Testis (tissue), 3 donors: Measurements from ENCODE around the gene CNTN5. TPM values are rescaled to one million over a fixed set of nuclear protein-coding genes. Genes with fewer than 3 reads are reported as not detected.

Experiments
- DNase-seq: peaks from one replicate; pipeline ENCODE4 v3.0.0-alpha.2; 2019
- H3K27ac ChIP-seq, 2 donors: fragments of 200-600 bp; sonication (generic); one replicate each; pipeline ENCODE4 v1.5.1; 2019
- H3K27me3 ChIP-seq: fragments of 200-600 bp; sonication (generic); one replicate; pipeline ENCODE4 v1.5.1; 2019
- H3K36me3 ChIP-seq: fragments of 200-600 bp; sonication (generic); one replicate; pipeline ENCODE4 v1.5.1; 2017; ENCODE audit warnings: low read depth; ENCODE audit errors: missing control alignments
- H3K4me1 ChIP-seq: fragments of 200-600 bp; sonication (generic); one replicate; pipeline ENCODE4 v1.5.1; 2019
- H3K4me3 ChIP-seq, 2 donors: fragments of 200-600 bp; sonication (generic); one replicate each; pipeline ENCODE4 v1.5.1; 2017 to 2019
- H3K9me3 ChIP-seq: fragments of 200-600 bp; sonication (generic); one replicate; pipeline ENCODE4 v1.5.1; 2017
- CTCF ChIP-seq, 3 experiments: fragments of 450-650 bp in 2 of 3; fragments of 200-600 bp in 1 of 3; sonication (generic) in 1 of 3; IDR thresholded peaks; one replicate each; pipeline ENCODE4 v1.5.1; 2016 to 2019; ENCODE audit warnings: antibody characterized with exemption in 3 of 3, mild to moderate bottlenecking in 2 of 3, moderate library complexity in 1 of 3
- POLR2A ChIP-seq: fragments of 450-650 bp; IDR thresholded peaks from one replicate; pipeline ENCODE4 v1.6.1; 2017; ENCODE audit warnings: antibody characterized with exemption, mild to moderate bottlenecking, moderate library complexity
- WGBS, 2 donors: methylation state at CpG; one replicate each; pipeline ENCODE4 v1.1.5; 2018; 5-methylcytosine and 5-hydroxymethylcytosine counted together
- intact Hi-C: fragments of 100-400 bp; cut with DNase I; formaldehyde crosslinking; loops from one replicate; pipeline ENCODE4 v1.15.1; 2023; ENCODE audit warnings: low total_unique reads
- polyA plus RNA-seq: library from polyadenylated mRNA; stranded (reverse); fragments of 350-450 nt; fragmentation: Illumina TruSeq; extraction: RNeasy Lipid Tissue Mini Kit (QIAGEN cat#74804); gene quantifications from one replicate; pipeline ENCODE4 v1.2.3, GENCODE V29; 2014; ENCODE audit warnings: low read depth, low replicate concordance; ENCODE audit not compliant: insufficient read depth
- total RNA-seq, 2 donors: library from RNA; depleted of rRNA; stranded (reverse); fragments of >200 nt; gene quantifications; one replicate each; pipeline ENCODE4 v1.2.3, GENCODE V29; 2016

Gene CNTN5
- total and polyA plus RNA-seq, 3 donors from 2014 or later: 0.55 to 0.99 (median 0.78) TPM

GRCh38 chr11:100013011-100013410, 992.3 kb downstream of the CNTN5 start:
- Histone ChIP-seq H3K27me3 (no peaks in the 10 kb centered on the region), H3K4me1 (no peaks in the 10 kb centered on the region), H3K27ac (no peak overlapping the region), H3K9me3 (no peaks in the 10 kb centered on the region), H3K4me3 (no peak overlapping the region), H3K36me3 (no peaks in the 10 kb centered on the region)
- 84 to 85% methylated on average over 1 of the region's 1 CpG for WGBS, 2 donors
- TF ChIP-seq POLR2A (no peak), CTCF (IDR thresholded peaks at IDR 0.05) (no peak)
- intact Hi-C loops: no loop called here
- DNase-seq: no peak

- intact Hi-C loops: no loop called here
- H3K27ac ChIP-seq: no peak overlapping the region
- H3K4me1 ChIP-seq: no peaks in the 10 kb centered on the region
- no peaks in the 10 kb centered on the region for H3K36me3 ChIP-seq
- DNase-seq: no peak
- no peaks in the 10 kb centered on the region for H3K27me3 ChIP-seq
- no peak overlapping the region for H3K4me3 ChIP-seq
- WGBS, 2 donors: 82 to 96% methylated on average over 1 of the region's 1 CpG
- no peaks in the 10 kb centered on the region for H3K9me3 ChIP-seq
- no peak for TF ChIP-seq POLR2A
- TF ChIP-seq CTCF (IDR thresholded peaks at IDR 0.05): no peak
Observed at GRCh38 chr11:100031973-100032372, 1011.2 kb downstream of the CNTN5 start.

- TF ChIP-seq POLR2A (no peak), CTCF (IDR thresholded peaks at IDR 0.05) (no peak)
- 35 to 38% methylated on average over 9 of the region's 9 CpGs for WGBS, 2 donors
- Histone ChIP-seq H3K4me1 (no peaks in the 10 kb centered on the region), H3K9me3 (no peaks in the 10 kb centered on the region), H3K27me3 (no peaks in the 10 kb centered on the region), H3K4me3 (no peak overlapping the region), H3K27ac (no peak overlapping the region), H3K36me3 (no peaks in the 10 kb centered on the region)
- intact Hi-C loops: no loop called here
- no peak for DNase-seq
Observed at GRCh38 chr11:100061006-100061405, 1040.3 kb downstream of the CNTN5 start.

GRCh38 chr11:100066399-100066798, 1045.7 kb downstream of the CNTN5 start:
- intact Hi-C loops: no loop called here
- Histone ChIP-seq H3K4me3 (no peak overlapping the region), H3K36me3 (no peaks in the 10 kb centered on the region), H3K27ac (no peak overlapping the region), H3K27me3 (no peaks in the 10 kb centered on the region), H3K4me1 (no peaks in the 10 kb centered on the region), H3K9me3 (no peaks in the 10 kb centered on the region)
- TF ChIP-seq POLR2A (no peak), CTCF (IDR thresholded peaks at IDR 0.05) (no peak)
- WGBS, 2 donors: 56% methylated on average over 2 of the region's 2 CpGs
- peak; percentile 20 for DNase-seq

GRCh38 chr11:100068116-100068515, 1047.4 kb downstream of the CNTN5 start:
- H3K36me3 ChIP-seq: no peaks in the 10 kb centered on the region
- no peak for TF ChIP-seq POLR2A
- no peak for TF ChIP-seq CTCF (IDR thresholded peaks at IDR 0.05)
- H3K4me3 ChIP-seq: no peak overlapping the region
- H3K9me3 ChIP-seq: no peaks in the 10 kb centered on the region
- no peak overlapping the region for H3K27ac ChIP-seq
- no peaks in the 10 kb centered on the region for H3K27me3 ChIP-seq
- no peaks in the 10 kb centered on the region for H3K4me1 ChIP-seq
- DNase-seq: no peak
- 82 to 83% methylated on average over 4 of the region's 4 CpGs for WGBS, 2 donors
- intact Hi-C loops: no loop called here
